SK-N-SH (cell line): ENCODE data around the gene CTXND1.

Source experiments
- ELF1 ChIP-seq: IDR thresholded peaks from 2 replicates; pipeline ENCODE4 v1.4.0; 2012
- EZH2phosphoT487 ChIP-seq: fragments of 200-600 bp; sonication (generic); IDR thresholded peaks from 2 replicates; pipeline ENCODE4 v1.6.1; 2017; ENCODE audit warnings: low read depth, mixed run types, mild to moderate bottlenecking, antibody characterized with exemption, moderate library complexity, borderline replicate concordance
- MEF2A ChIP-seq: IDR thresholded peaks from 2 replicates; pipeline ENCODE4 v1.4.0; 2012; ENCODE audit warnings: low read depth, borderline replicate concordance
- NRF1 ChIP-seq: IDR thresholded peaks from 2 replicates; pipeline ENCODE4 v1.6.1; 2012; ENCODE audit warnings: low read depth, mild to moderate bottlenecking, low read length
- RAD21 ChIP-seq: IDR thresholded peaks from 2 replicates; pipeline ENCODE4 v1.6.1; 2012; ENCODE audit warnings: mild to moderate bottlenecking, low read length
- RCOR1 ChIP-seq: fragments of 150-350 bp; IDR thresholded peaks from 2 replicates; pipeline ENCODE4 v1.6.1; 2017; ENCODE audit warnings: antibody characterized with exemption, low read length
- RFX5 ChIP-seq: IDR thresholded peaks from 2 replicates; pipeline ENCODE4 v1.6.1; 2012; ENCODE audit warnings: mild to moderate bottlenecking, improper control_type of control experiment, low read length
- TCF12 ChIP-seq: IDR thresholded peaks from 2 replicates; pipeline ENCODE4 v1.4.0; 2012
- YY1 ChIP-seq: IDR thresholded peaks from 2 replicates; pipeline ENCODE4 v1.4.0; 2012; ENCODE audit warnings: low read depth, mild to moderate bottlenecking
- TF ChIP-seq, protein P1 (sequence below): fragments of 200-600 bp; sonication (generic); IDR thresholded peaks from 2 replicates; pipeline ENCODE4 v1.6.1; 2017; ENCODE audit warnings: antibody characterized with exemption, mild to moderate bottlenecking, moderate library complexity
- TF ChIP-seq, protein P2 (sequence below): IDR thresholded peaks from 2 replicates; pipeline ENCODE4 v1.4.0; 2012; ENCODE audit warnings: low read depth
- TF ChIP-seq, protein P3 (sequence below): IDR thresholded peaks from 2 replicates; pipeline ENCODE4 v1.4.0; 2012; ENCODE audit warnings: low read depth, borderline replicate concordance

DNA sequence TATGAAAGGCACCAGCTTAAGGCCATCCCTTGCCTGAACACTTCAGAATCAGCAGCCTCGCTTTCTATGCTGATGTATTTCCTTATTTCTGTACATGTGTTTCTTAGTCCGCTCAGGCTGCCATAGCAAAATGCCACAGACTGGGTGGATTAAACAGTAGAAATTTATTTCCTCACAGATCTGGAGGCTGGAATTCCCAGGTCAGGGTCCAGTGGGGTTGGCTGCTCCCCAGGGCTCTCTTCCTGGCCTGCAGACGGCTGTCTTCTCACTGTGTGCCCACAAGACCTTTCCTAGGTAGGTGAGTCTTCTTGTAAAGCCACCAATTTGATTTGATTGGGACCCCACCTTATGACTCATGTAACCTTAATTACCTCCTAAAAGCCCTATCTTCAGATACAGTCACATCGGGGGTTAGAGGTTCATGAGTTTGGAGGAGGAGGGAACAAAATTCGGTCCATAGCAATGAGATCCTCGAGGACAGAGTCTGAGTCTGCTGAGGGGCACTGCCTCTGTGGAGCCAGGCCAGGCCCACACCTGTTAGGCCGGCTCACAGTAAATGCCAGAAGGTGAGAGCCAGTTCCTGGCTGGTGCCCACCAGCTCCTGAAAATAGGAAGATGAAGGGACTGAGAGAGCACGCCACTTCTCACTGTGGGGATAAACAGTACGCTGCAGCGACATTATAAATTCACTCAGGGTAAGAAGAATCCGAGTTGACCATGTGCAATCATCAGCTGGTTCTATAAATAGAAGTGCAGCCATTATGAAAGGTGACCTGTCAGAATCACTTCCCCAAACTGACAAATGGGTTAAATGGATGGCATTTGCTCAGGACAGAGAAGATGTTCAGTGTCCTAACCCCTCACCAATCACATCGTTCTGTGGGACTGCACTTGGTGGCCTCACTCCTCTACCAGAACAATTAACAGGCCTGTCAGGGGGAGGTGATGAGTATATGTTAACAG, 41.1 kb downstream of the CTXND1 start:
- TF ChIP-seq, protein P1, sequence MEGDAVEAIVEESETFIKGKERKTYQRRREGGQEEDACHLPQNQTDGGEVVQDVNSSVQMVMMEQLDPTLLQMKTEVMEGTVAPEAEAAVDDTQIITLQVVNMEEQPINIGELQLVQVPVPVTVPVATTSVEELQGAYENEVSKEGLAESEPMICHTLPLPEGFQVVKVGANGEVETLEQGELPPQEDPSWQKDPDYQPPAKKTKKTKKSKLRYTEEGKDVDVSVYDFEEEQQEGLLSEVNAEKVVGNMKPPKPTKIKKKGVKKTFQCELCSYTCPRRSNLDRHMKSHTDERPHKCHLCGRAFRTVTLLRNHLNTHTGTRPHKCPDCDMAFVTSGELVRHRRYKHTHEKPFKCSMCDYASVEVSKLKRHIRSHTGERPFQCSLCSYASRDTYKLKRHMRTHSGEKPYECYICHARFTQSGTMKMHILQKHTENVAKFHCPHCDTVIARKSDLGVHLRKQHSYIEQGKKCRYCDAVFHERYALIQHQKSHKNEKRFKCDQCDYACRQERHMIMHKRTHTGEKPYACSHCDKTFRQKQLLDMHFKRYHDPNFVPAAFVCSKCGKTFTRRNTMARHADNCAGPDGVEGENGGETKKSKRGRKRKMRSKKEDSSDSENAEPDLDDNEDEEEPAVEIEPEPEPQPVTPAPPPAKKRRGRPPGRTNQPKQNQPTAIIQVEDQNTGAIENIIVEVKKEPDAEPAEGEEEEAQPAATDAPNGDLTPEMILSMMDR: no peak
- TF ChIP-seq ELF1 (no peak), MEF2A (no peak), EZH2phosphoT487 (no peak), RCOR1 (no peak), TCF12 (no peak), YY1 (no peak), NRF1 (no peak), RAD21 (no peak), RFX5 (no peak)
- TF ChIP-seq, protein P2, sequence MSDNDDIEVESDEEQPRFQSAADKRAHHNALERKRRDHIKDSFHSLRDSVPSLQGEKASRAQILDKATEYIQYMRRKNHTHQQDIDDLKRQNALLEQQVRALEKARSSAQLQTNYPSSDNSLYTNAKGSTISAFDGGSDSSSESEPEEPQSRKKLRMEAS: no peak
- TF ChIP-seq, protein P3, sequence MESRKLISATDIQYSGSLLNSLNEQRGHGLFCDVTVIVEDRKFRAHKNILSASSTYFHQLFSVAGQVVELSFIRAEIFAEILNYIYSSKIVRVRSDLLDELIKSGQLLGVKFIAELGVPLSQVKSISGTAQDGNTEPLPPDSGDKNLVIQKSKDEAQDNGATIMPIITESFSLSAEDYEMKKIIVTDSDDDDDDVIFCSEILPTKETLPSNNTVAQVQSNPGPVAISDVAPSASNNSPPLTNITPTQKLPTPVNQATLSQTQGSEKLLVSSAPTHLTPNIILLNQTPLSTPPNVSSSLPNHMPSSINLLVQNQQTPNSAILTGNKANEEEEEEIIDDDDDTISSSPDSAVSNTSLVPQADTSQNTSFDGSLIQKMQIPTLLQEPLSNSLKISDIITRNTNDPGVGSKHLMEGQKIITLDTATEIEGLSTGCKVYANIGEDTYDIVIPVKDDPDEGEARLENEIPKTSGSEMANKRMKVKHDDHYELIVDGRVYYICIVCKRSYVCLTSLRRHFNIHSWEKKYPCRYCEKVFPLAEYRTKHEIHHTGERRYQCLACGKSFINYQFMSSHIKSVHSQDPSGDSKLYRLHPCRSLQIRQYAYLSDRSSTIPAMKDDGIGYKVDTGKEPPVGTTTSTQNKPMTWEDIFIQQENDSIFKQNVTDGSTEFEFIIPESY: no peak
